Measurements from ENCODE around the gene ARF6.

Gene ARF6

GRCh38 chr14:49945448-49946319 lies 52.8 kb downstream of the ARF6 start:
- DNase-seq, result no peak
